C4-2B (cell line): ENCODE data around the gene TAC3.
"Not testable (repeated sequence)": the region's sequence is repeated elsewhere in the genome, so short reads cannot be mapped to it uniquely, and the experiment has no call there.

Experiments used
- CTCF ChIP-seq: fragments of 450-650 bp; conservative IDR thresholded peaks from 2 replicates; pipeline ENCODE4 v1.5.1; 2017; ENCODE audit warnings: mild to moderate bottlenecking
- ZFX ChIP-seq: fragments of 450-650 bp; IDR thresholded peaks from 2 replicates; pipeline ENCODE4 v1.6.1; 2017

GRCh38 chr12:56977361-56977760 is 39.0 kb downstream of the TAC3 start:
- TF ChIP-seq CTCF, ZFX: not testable (repeated sequence)
